DOHH2 (cell line): ENCODE results near the gene SLC25A33.

Source experiments
- H3F3A ChIP-seq: fragments of 200-600 bp; sonication (generic), shearing (Covaris generic); 2 replicates; pipeline ENCODE4 v1.6.0; 2016; ENCODE audit warnings: antibody characterized with exemption, mild to moderate bottlenecking; ENCODE audit not compliant: control insufficient read depth, insufficient read depth
- H3K27ac ChIP-seq: fragments of 200-600 bp; sonication (generic); 2 replicates; pipeline ENCODE4 v1.5.1; 2014; ENCODE audit warnings: low read depth, mild to moderate bottlenecking, low read length, moderate library complexity
- H3K27me3 ChIP-seq: fragments of 200-600 bp; sonication (generic); 2 replicates; pipeline ENCODE4 v1.6.1; 2014; ENCODE audit warnings: mild to moderate bottlenecking, low read length, mixed read lengths; ENCODE audit not compliant: control insufficient read depth
- H3K36me3 ChIP-seq: fragments of 200-600 bp; sonication (generic); 2 replicates; pipeline ENCODE4 v1.6.1; 2014; ENCODE audit warnings: mild to moderate bottlenecking, low read length, moderate library complexity, mixed read lengths; ENCODE audit not compliant: control insufficient read depth
- H3K4me1 ChIP-seq: fragments of 200-600 bp; sonication (generic); 2 replicates; pipeline ENCODE4 v1.6.1; 2014; ENCODE audit warnings: mild to moderate bottlenecking, low read length, mixed read lengths; ENCODE audit not compliant: control insufficient read depth
- H3K4me2 ChIP-seq: fragments of 200-600 bp; sonication (generic); 2 replicates; pipeline ENCODE4 v1.6.0; 2014; ENCODE audit warnings: mild to moderate bottlenecking, low read length, moderate library complexity
- H3K4me3 ChIP-seq: fragments of 200-600 bp; sonication (generic); 2 replicates; pipeline ENCODE4 v1.5.1; 2014; ENCODE audit warnings: mild to moderate bottlenecking, low read length, mixed read lengths
- H3K79me2 ChIP-seq: fragments of 200-600 bp; sonication (generic); 2 replicates; pipeline ENCODE4 v1.6.1; 2014; ENCODE audit warnings: mild to moderate bottlenecking, low read length, mixed read lengths; ENCODE audit not compliant: control insufficient read depth
- H3K9me2 ChIP-seq: fragments of 200-600 bp; sonication (generic); replicated peaks from 2 replicates; pipeline ENCODE4 v1.6.1; 2014; ENCODE audit warnings: mild to moderate bottlenecking, low read length, mixed read lengths; ENCODE audit not compliant: control insufficient read depth
- H3K9me3 ChIP-seq: fragments of 200-600 bp; sonication (generic); 2 replicates; pipeline ENCODE4 v1.6.1; 2014; ENCODE audit warnings: antibody characterized with exemption, low read length, mixed read lengths; ENCODE audit not compliant: control insufficient read depth, insufficient read depth
- H4K20me1 ChIP-seq: fragments of 200-600 bp; sonication (generic); 2 replicates; pipeline ENCODE4 v1.6.0; 2014; ENCODE audit warnings: low read depth, mild to moderate bottlenecking, antibody characterized with exemption, low read length, moderate library complexity; ENCODE audit not compliant: control insufficient read depth, insufficient read depth
- CTCF ChIP-seq: fragments of 200-600 bp; sonication (generic); IDR thresholded peaks from one replicate; pipeline ENCODE4 v1.5.1; 2014; ENCODE audit warnings: antibody characterized with exemption, mild to moderate bottlenecking, low read depth, low read length; ENCODE audit not compliant: poor library complexity, severe bottlenecking
- EZH2phosphoT487 ChIP-seq: fragments of 200-600 bp; sonication (generic); IDR thresholded peaks from 2 replicates; pipeline ENCODE4 v1.6.1; 2017; ENCODE audit warnings: borderline replicate concordance, mild to moderate bottlenecking, antibody characterized with exemption, low read length, moderate library complexity, mixed read lengths

The SLC25A33 gene

GRCh38 chr1:9539165-9539828, at the start of gene SLC25A33:
Gene SLC25A33 (plus strand): TSS chr1:9539465. CDS start chr1:9539692, 227 bp downstream.
- H3K4me2 ChIP-seq, result peak within 1 kb of the TSS; percentile 74
- peak within 1 kb of the TSS; percentile 62 for H3K27ac ChIP-seq
- TF ChIP-seq EZH2phosphoT487 (no peak), CTCF (no peak)

GRCh38 chr1:9490605-9491339, 48.5 kb upstream of the SLC25A33 start:
- Histone ChIP-seq H3K4me1 (peaks cover 16% of the 10 kb centered on the region), H3K27ac (no peak overlapping the region), H3K4me2 (no peak overlapping the region), H3K79me2 (no peaks in the 10 kb centered on the region), H3K9me2 (no peaks in the 10 kb centered on the region), H3K9me3 (no peaks in the 10 kb centered on the region), H3F3A (no peaks in the 10 kb centered on the region), H3K4me3 (no peak overlapping the region), H4K20me1 (no peaks in the 10 kb centered on the region), H3K36me3 (no peaks in the 10 kb centered on the region), H3K27me3 (peaks cover 14% of the 10 kb centered on the region)
- TF ChIP-seq EZH2phosphoT487 (no peak), CTCF (peak; percentile 76)

More at GRCh38 chr1:9539165-9539828, at the start of gene SLC25A33:
- Histone ChIP-seq H3K79me2 (peaks cover 54% of the 10 kb centered on the region), H3K4me3 (peak within 1 kb of the TSS; percentile 96), H3K9me2 (no peaks in the 10 kb centered on the region), H4K20me1 (peaks cover 13% of the 10 kb centered on the region), H3K4me1 (peaks cover 39% of the 10 kb centered on the region), H3F3A (no peaks in the 10 kb centered on the region), H3K36me3 (peaks cover 15% of the 10 kb centered on the region), H3K27me3 (no peaks in the 10 kb centered on the region), H3K9me3 (no peaks in the 10 kb centered on the region)

- Histone ChIP-seq H3K36me3 (no peaks in the 10 kb centered on the region), H3K27me3 (peaks cover 9% of the 10 kb centered on the region), H3K9me3 (no peaks in the 10 kb centered on the region), H3K4me3 (no peak overlapping the region), H3K4me1 (peaks cover 17% of the 10 kb centered on the region), H3K27ac (no peak overlapping the region), H3K9me2 (no peaks in the 10 kb centered on the region), H3F3A (no peaks in the 10 kb centered on the region), H3K79me2 (no peaks in the 10 kb centered on the region), H3K4me2 (no peak overlapping the region), H4K20me1 (no peaks in the 10 kb centered on the region)
- no peak for TF ChIP-seq CTCF
- TF ChIP-seq EZH2phosphoT487, result no peak
These were observed 45.9 kb upstream of the SLC25A33 start for GRCh38 chr1:9493326-9493725.
